Measurements from ENCODE around the gene LMO3. TPM values are rescaled to one million over a fixed set of nuclear protein-coding genes. Genes with fewer than 3 reads are reported as not detected.

LMO3 gene
- total RNA-seq, 1 donor from 2014 or later: 170 TPM

GRCh38 chr12:16562921-16563320 is 43.0 kb downstream of the LMO3 start:
- Histone ChIP-seq H3K9me3 (no peaks in the 10 kb centered on the region), H3K27ac (no peak overlapping the region), H3K4me1 (no peaks in the 10 kb centered on the region), H3K4me3 (no peak overlapping the region), H3K27me3 (no peaks in the 10 kb centered on the region), H3K36me3 (no peaks in the 10 kb centered on the region)
- DNase-seq (no peak), ATAC-seq (no peak)
- TF ChIP-seq, protein P1, sequence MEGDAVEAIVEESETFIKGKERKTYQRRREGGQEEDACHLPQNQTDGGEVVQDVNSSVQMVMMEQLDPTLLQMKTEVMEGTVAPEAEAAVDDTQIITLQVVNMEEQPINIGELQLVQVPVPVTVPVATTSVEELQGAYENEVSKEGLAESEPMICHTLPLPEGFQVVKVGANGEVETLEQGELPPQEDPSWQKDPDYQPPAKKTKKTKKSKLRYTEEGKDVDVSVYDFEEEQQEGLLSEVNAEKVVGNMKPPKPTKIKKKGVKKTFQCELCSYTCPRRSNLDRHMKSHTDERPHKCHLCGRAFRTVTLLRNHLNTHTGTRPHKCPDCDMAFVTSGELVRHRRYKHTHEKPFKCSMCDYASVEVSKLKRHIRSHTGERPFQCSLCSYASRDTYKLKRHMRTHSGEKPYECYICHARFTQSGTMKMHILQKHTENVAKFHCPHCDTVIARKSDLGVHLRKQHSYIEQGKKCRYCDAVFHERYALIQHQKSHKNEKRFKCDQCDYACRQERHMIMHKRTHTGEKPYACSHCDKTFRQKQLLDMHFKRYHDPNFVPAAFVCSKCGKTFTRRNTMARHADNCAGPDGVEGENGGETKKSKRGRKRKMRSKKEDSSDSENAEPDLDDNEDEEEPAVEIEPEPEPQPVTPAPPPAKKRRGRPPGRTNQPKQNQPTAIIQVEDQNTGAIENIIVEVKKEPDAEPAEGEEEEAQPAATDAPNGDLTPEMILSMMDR (IDR thresholded peaks at IDR 0.05): no peak
- intact Hi-C loops (cut with DNase I): no loop called here

- no peaks in the 10 kb centered on the region for H3K27me3 ChIP-seq
- no peak overlapping the region for H3K4me3 ChIP-seq
- ATAC-seq (peak; percentile 30), DNase-seq (no peak)
- TF ChIP-seq, protein P1 (IDR thresholded peaks at IDR 0.05): no peak
- no peaks in the 10 kb centered on the region for H3K9me3 ChIP-seq
- intact Hi-C loops (cut with DNase I): no loop called here
- H3K27ac ChIP-seq: no peak overlapping the region
- H3K36me3 ChIP-seq: no peaks in the 10 kb centered on the region
- no peaks in the 10 kb centered on the region for H3K4me1 ChIP-seq
These were observed 43.5 kb downstream of the LMO3 start for GRCh38 chr12:16562435-16562834.

DNA sequence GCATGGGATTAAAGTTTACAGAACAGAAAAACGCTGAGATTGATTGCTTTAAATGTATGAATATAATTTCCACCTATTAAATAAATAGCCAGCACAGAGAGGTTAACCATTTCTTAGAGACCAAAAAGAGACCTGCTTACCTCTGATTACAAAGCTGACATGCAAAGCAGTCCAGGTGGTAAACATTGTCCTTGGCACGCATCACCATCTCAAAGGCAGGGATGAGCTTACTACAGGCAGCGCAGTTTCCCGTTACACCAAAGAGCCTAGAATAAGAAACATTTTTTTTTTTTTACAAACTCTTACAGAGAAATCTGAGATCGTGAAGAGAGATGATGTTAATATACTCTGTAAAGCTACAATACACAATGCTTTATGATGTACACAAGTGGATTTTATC is 45.7 kb downstream of the LMO3 start:
- ATAC-seq (no peak), DNase-seq (no peak)
- intact Hi-C loops (cut with DNase I): no loop called here
- H3K4me3 ChIP-seq: no peak overlapping the region
- no peaks in the 10 kb centered on the region for H3K27me3 ChIP-seq
- no peaks in the 10 kb centered on the region for H3K9me3 ChIP-seq
- no peaks in the 10 kb centered on the region for H3K4me1 ChIP-seq
- no peaks in the 10 kb centered on the region for H3K36me3 ChIP-seq
- no peak overlapping the region for H3K27ac ChIP-seq
- TF ChIP-seq, protein P1 (IDR thresholded peaks at IDR 0.05): no peak

DNA sequence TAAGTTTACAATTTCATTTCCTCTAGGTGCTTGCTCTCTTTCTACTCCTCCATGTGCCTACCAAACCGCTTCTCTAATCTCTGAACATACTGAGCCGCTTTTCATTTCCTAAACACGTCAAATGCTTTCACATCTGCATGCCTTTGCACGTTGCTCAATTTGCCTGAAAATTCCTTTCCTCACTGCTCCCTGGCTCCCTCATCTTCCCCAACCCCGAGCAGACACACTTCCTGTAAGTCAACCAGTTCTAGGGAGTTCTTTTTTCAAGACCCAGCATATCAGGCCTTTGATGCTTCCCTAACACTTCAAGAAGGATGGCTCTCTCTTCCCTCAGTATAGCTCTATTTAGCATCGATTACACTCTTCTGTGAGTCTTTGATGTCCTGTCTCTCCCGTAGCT is 50.3 kb downstream of the LMO3 start:
- no peaks in the 10 kb centered on the region for H3K27me3 ChIP-seq
- TF ChIP-seq, protein P1 (IDR thresholded peaks at IDR 0.05): no peak
- no peaks in the 10 kb centered on the region for H3K36me3 ChIP-seq
- no peaks in the 10 kb centered on the region for H3K4me1 ChIP-seq
- no peaks in the 10 kb centered on the region for H3K9me3 ChIP-seq
- DNase-seq: no peak
- no peak overlapping the region for H3K27ac ChIP-seq
- H3K4me3 ChIP-seq: no peak overlapping the region
- no peak for ATAC-seq
- intact Hi-C loops (cut with DNase I): no loop called here

DNA sequence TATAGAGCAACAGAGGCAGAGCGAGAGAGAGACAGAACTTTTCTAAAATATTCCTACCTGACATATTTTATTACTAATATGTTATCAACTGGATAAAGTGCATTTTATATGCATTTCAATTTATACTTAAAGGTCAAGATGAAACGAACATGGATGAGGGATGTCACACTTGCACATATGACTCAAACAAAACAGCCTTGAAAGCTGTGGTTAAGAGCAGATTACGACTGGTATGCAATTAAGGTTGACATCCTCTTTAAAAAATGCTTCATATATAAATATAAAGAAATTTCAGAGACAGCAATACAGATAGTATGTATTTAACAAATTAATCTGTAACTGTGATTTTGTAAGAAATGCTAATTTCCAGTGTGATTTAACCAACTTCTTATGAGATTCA is 52.5 kb downstream of the LMO3 start:
- TF ChIP-seq, protein P1 (IDR thresholded peaks at IDR 0.05): no peak
- Histone ChIP-seq H3K36me3 (no peaks in the 10 kb centered on the region), H3K27ac (no peak overlapping the region), H3K4me1 (no peaks in the 10 kb centered on the region), H3K9me3 (no peaks in the 10 kb centered on the region), H3K27me3 (no peaks in the 10 kb centered on the region), H3K4me3 (no peak overlapping the region)
- intact Hi-C loops (cut with DNase I): no loop called here
- ATAC-seq (no peak), DNase-seq (no peak)

DNA sequence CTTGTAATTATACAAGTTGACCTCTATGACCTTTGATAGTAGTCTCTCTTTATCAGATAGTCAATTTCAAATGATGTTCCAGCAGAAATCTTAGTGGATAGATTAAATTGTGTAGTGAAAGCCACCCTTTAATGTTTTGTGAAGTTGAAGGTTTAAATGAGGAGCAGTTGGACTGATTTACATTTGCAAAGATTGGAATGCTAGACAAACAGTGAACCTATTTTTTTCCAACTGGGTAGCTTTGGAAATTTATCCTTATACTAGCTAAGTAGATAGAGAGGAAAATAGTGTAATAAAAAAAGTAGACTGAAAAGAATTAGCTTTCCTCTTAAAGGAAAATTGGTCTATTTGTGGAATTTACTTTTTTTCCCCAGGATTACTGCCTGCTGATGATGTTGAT is 53.7 kb downstream of the LMO3 start:
- no peak overlapping the region for H3K4me3 ChIP-seq
- ATAC-seq: no peak
- TF ChIP-seq, protein P1 (IDR thresholded peaks at IDR 0.05): no peak
- H3K36me3 ChIP-seq: no peaks in the 10 kb centered on the region
- H3K27me3 ChIP-seq: no peaks in the 10 kb centered on the region
- intact Hi-C loops (cut with DNase I): no loop called here
- H3K27ac ChIP-seq: no peak overlapping the region
- H3K4me1 ChIP-seq: no peaks in the 10 kb centered on the region
- no peaks in the 10 kb centered on the region for H3K9me3 ChIP-seq
- no peak for DNase-seq

All from upper lobe of right lung (tissue), 1 donor.